Fibroblast of lung (primary cell): ENCODE results near the gene CMTM6.

Experiments
- EZH2 ChIP-seq: IDR thresholded peaks from 2 replicates; pipeline ENCODE4 v1.5.1; 2012; ENCODE audit warnings: low read length, control low read depth, mild to moderate bottlenecking; ENCODE audit errors: missing control alignments
- TF ChIP-seq, protein P1 (sequence below), 2 donors: IDR thresholded peaks in 1 of 2; conservative IDR thresholded peaks in 1 of 2; 1 replicate in 1 of 2; 2 replicates in 1 of 2; pipeline ENCODE4 v1.5.1; 2011 to 2012; ENCODE audit warnings: low read length in 2 of 2, control low read depth in 1 of 2, inconsistent platforms in 1 of 2, low read depth in 1 of 2, mild to moderate bottlenecking in 1 of 2

DNA sequence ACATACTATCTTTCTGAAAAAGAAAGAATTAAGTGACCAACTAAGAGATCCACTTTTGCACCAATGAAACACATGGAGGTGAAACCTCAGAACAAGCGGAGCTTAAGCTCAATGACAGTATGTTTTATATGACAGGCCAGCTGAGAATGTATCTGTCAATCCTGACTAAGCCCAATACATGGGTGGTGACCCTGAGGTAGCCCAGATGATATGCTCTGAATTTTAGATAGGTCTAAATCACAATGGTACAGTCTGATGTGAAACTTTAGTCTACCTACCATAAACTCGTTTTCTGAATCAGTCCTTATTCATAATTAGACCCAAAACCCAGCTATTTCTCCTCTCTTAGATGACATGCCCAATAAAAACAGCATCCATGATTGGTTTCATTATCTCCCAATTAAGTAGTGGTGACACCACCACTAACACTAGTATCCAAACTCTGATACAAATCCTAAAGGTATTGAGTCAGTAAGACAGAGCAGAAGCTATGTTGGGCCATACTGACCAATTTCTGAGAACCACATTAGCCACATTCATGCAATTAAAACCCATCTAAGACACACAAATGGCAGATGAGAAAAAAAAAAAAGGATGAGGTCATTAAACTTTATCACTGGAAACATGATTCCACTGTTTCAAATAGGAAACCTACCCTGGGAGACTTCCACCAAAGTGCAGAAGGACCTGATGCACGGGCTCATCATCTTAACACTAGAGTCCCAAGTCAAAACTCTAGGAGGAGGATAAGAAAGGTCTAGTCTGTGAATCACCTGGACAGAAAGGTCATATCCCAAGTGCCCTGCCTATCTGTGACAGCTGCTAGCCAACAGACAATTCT lies 20.6 kb downstream of the CMTM6 start:
- TF ChIP-seq, protein P1, sequence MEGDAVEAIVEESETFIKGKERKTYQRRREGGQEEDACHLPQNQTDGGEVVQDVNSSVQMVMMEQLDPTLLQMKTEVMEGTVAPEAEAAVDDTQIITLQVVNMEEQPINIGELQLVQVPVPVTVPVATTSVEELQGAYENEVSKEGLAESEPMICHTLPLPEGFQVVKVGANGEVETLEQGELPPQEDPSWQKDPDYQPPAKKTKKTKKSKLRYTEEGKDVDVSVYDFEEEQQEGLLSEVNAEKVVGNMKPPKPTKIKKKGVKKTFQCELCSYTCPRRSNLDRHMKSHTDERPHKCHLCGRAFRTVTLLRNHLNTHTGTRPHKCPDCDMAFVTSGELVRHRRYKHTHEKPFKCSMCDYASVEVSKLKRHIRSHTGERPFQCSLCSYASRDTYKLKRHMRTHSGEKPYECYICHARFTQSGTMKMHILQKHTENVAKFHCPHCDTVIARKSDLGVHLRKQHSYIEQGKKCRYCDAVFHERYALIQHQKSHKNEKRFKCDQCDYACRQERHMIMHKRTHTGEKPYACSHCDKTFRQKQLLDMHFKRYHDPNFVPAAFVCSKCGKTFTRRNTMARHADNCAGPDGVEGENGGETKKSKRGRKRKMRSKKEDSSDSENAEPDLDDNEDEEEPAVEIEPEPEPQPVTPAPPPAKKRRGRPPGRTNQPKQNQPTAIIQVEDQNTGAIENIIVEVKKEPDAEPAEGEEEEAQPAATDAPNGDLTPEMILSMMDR (conservative IDR thresholded peaks at IDR 0.05 in 1 of 2, IDR thresholded peaks at IDR 0.05 in 1 of 2; ENCODE audit: low read depth in 1 of 2, low read length in 2 of 2): no peak
- no peak for TF ChIP-seq EZH2
